Loucy (cell line): ENCODE data around the gene SUPT6H.

Experiments used
- H2AFZ ChIP-seq: fragments of 200-600 bp; sonication (generic); 2 replicates; pipeline ENCODE4 v1.6.0; 2016; ENCODE audit warnings: antibody characterized with exemption, mild to moderate bottlenecking, low read length, moderate library complexity
- H3F3A ChIP-seq: fragments of 200-600 bp; 2 replicates; pipeline ENCODE4 v1.6.0; 2016; ENCODE audit warnings: antibody characterized with exemption, low read depth, mild to moderate bottlenecking
- H3K27me3 ChIP-seq: fragments of 200-600 bp; sonication (generic); 2 replicates; pipeline ENCODE4 v1.6.1; 2014; ENCODE audit warnings: low read length, mild to moderate bottlenecking; ENCODE audit not compliant: insufficient read depth, poor library complexity, severe bottlenecking
- H3K36me3 ChIP-seq: fragments of 200-600 bp; sonication (generic); 2 replicates; pipeline ENCODE4 v1.6.1; 2016; ENCODE audit warnings: low read length; ENCODE audit not compliant: insufficient read depth
- H3K4me1 ChIP-seq: fragments of 200-600 bp; sonication (generic); 2 replicates; pipeline ENCODE4 v1.5.1; 2014; ENCODE audit warnings: low read length, mild to moderate bottlenecking; ENCODE audit not compliant: insufficient read depth, poor library complexity, severe bottlenecking
- H3K4me2 ChIP-seq: fragments of 200-600 bp; sonication (generic); 2 replicates; pipeline ENCODE4 v1.6.0; 2014; ENCODE audit warnings: antibody characterized with exemption, low read length, low read depth, mild to moderate bottlenecking; ENCODE audit not compliant: poor library complexity, severe bottlenecking
- H3K4me3 ChIP-seq: fragments of 200-600 bp; sonication (generic); 2 replicates; pipeline ENCODE4 v1.5.1; 2014; ENCODE audit warnings: low read length, mild to moderate bottlenecking, mixed read lengths; ENCODE audit not compliant: poor library complexity, severe bottlenecking
- H3K79me2 ChIP-seq: fragments of 200-600 bp; sonication (generic); 2 replicates; pipeline ENCODE4 v1.6.1; 2014; ENCODE audit warnings: low read length; ENCODE audit not compliant: insufficient read depth
- H3K9ac ChIP-seq: fragments of 200-600 bp; sonication (generic); 2 replicates; pipeline ENCODE4 v1.6.0; 2014; ENCODE audit warnings: mild to moderate bottlenecking, low read depth, low read length, moderate library complexity; ENCODE audit not compliant: poor library complexity, severe bottlenecking
- H3K9me2 ChIP-seq: fragments of 200-600 bp; sonication (generic); replicated peaks from 2 replicates; pipeline ENCODE4 v1.6.1; 2016; ENCODE audit warnings: low read depth, low read length, mixed read lengths
- H3K9me3 ChIP-seq: fragments of 200-600 bp; sonication (generic); 2 replicates; pipeline ENCODE4 v1.6.1; 2014; ENCODE audit warnings: mild to moderate bottlenecking, antibody characterized with exemption, low read length, low read depth; ENCODE audit not compliant: insufficient read depth
- H4K20me1 ChIP-seq: fragments of 200-600 bp; sonication (generic); 2 replicates; pipeline ENCODE4 v1.6.0; 2014; ENCODE audit warnings: antibody characterized with exemption, low read length, mild to moderate bottlenecking; ENCODE audit not compliant: insufficient read depth, poor library complexity, severe bottlenecking
- EZH2phosphoT487 ChIP-seq: fragments of 200-600 bp; IDR thresholded peaks from 2 replicates; pipeline ENCODE4 v1.6.1; 2018; ENCODE audit warnings: antibody characterized with exemption, mild to moderate bottlenecking, moderate library complexity, borderline replicate concordance
- TF ChIP-seq, protein P1 (sequence below): fragments of 200-600 bp; sonication (generic); conservative IDR thresholded peaks from 2 replicates; pipeline ENCODE4 v1.5.1; 2014; ENCODE audit warnings: mild to moderate bottlenecking, antibody characterized with exemption, low read length

SUPT6H gene

DNA sequence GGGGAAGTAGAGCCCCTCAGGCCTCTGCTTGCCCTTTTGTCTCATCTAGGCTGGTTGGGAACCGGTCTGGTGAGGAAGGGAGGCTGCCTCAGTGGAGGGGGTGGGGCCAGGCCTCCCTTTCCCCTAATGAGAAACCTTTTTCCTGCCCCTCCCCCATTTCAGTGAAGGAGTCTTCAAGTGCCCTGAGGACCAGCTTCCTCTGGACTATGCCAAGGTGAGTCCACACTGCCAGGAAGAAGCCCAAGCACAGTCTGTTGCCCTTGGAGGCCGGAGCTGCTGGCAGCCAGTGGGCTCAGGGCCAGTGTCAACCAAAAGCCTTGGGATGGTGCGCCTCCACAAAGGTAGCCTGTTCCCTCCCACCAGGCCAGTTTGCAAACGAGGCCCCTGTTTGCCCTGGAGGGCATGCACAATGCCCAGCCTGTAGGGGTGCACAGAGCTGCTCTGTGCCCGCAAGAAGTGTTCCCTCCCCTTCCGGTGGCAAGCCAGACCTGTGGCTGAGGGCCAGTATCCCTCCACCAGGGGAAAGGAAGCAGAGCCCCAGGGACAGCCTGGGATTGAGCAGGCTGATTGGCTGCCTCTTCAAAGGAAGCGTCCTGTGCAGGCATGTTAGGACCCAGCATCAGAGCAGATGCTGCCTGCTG lies 85.2 kb downstream of the SUPT6H start:
- Histone ChIP-seq H3K4me3 (peak overlapping the region; percentile 93), H3K36me3 (peaks cover 25% of the 10 kb centered on the region; the same call in 1 of the 2 replicates), H3K9me2 (no peaks in the 10 kb centered on the region), H3K9me3 (no peaks in the 10 kb centered on the region), H3F3A (no peaks in the 10 kb centered on the region), H3K9ac (peak overlapping the region; percentile 82), H2AFZ (no peak overlapping the region), H3K4me1 (peaks cover 33% of the 10 kb centered on the region), H3K4me2 (peak overlapping the region; percentile 86), H4K20me1 (peaks cover 40% of the 10 kb centered on the region), H3K79me2 (peaks cover 44% of the 10 kb centered on the region), H3K27me3 (no peaks in the 10 kb centered on the region)
- TF ChIP-seq, protein P1, sequence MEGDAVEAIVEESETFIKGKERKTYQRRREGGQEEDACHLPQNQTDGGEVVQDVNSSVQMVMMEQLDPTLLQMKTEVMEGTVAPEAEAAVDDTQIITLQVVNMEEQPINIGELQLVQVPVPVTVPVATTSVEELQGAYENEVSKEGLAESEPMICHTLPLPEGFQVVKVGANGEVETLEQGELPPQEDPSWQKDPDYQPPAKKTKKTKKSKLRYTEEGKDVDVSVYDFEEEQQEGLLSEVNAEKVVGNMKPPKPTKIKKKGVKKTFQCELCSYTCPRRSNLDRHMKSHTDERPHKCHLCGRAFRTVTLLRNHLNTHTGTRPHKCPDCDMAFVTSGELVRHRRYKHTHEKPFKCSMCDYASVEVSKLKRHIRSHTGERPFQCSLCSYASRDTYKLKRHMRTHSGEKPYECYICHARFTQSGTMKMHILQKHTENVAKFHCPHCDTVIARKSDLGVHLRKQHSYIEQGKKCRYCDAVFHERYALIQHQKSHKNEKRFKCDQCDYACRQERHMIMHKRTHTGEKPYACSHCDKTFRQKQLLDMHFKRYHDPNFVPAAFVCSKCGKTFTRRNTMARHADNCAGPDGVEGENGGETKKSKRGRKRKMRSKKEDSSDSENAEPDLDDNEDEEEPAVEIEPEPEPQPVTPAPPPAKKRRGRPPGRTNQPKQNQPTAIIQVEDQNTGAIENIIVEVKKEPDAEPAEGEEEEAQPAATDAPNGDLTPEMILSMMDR: no peak
- no peak for TF ChIP-seq EZH2phosphoT487

DNA sequence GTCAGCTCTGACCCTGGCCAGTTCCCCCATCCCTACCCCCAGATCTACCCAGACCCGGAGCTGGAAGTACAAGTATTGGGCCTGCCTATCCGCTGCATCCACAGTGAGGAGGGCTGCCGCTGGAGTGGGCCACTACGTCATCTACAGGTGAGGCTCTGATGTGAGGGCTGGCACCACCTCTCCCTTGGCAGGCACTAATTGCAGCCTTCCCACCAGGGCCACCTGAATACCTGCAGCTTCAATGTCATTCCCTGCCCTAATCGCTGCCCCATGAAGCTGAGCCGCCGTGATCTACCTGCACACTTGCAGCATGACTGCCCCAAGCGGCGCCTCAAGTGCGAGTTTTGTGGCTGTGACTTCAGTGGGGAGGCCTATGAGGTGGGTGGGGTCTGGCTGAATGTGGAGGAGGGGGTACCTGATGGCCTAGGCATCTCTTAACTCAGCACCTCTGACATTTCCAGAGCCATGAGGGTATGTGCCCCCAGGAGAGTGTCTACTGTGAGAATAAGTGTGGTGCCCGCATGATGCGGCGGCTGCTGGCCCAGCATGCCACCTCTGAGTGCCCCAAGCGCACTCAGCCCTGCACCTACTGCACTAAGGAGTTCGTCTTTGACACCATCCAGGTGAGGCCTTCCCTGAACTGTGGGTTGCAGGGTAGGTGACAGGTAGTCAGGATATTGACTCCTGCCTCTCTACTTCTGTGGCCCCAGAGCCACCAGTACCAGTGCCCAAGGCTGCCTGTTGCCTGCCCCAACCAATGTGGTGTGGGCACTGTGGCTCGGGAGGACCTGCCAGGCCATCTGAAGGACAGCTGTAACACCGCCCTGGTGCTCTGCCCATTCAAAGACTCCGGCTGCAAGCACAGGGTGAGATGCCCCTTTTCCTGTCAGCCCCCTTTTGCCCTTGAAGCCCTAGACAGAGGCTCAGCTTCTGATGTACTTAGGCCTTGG lies 86.1 kb downstream of the SUPT6H start:
- no peaks in the 10 kb centered on the region for H3K9me2 ChIP-seq
- no peak overlapping the region for H3K4me3 ChIP-seq
- no peak overlapping the region for H3K9ac ChIP-seq
- H3K27me3 ChIP-seq: no peaks in the 10 kb centered on the region
- H3K9me3 ChIP-seq: no peaks in the 10 kb centered on the region
- TF ChIP-seq, protein P1: no peak
- TF ChIP-seq EZH2phosphoT487: no peak
- H4K20me1 ChIP-seq: peaks cover 40% of the 10 kb centered on the region
- H3K36me3 ChIP-seq: peaks cover 25% of the 10 kb centered on the region; the same call in 1 of the 2 replicates
- no peak overlapping the region for H3K4me2 ChIP-seq
- peaks cover 44% of the 10 kb centered on the region for H3K79me2 ChIP-seq
- no peaks in the 10 kb centered on the region for H3F3A ChIP-seq
- H3K4me1 ChIP-seq: peaks cover 31% of the 10 kb centered on the region
- no peak overlapping the region for H2AFZ ChIP-seq

DNA sequence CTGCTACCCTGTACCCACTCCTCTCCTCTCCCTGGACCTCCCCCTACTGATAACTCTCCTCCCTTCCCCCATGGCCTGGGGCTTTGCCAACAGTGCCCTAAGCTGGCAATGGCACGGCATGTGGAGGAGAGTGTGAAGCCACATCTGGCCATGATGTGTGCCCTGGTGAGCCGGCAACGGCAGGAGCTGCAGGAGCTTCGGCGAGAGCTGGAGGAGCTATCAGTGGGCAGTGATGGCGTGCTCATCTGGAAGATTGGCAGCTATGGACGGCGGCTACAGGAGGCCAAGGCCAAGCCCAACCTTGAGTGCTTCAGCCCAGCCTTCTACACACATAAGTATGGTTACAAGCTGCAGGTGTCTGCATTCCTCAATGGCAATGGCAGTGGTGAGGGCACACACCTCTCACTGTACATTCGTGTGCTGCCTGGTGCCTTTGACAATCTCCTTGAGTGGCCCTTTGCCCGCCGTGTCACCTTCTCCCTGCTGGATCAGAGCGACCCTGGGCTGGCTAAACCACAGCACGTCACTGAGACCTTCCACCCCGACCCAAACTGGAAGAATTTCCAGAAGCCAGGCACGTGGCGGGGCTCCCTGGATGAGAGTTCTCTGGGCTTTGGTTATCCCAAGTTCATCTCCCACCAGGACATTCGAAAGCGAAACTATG lies 87.0 kb downstream of the SUPT6H start:
- no peaks in the 10 kb centered on the region for H3K9me2 ChIP-seq
- H3K9me3 ChIP-seq: no peaks in the 10 kb centered on the region
- TF ChIP-seq EZH2phosphoT487: no peak
- TF ChIP-seq, protein P1: no peak
- H3K4me1 ChIP-seq: peaks cover 24% of the 10 kb centered on the region
- H3K36me3 ChIP-seq: peaks cover 25% of the 10 kb centered on the region; the same call in 1 of the 2 replicates
- peaks cover 43% of the 10 kb centered on the region for H3K79me2 ChIP-seq
- H3K4me3 ChIP-seq: no peak overlapping the region
- no peak overlapping the region for H2AFZ ChIP-seq
- no peak overlapping the region for H3K4me2 ChIP-seq
- no peak overlapping the region for H3K9ac ChIP-seq
- H3K27me3 ChIP-seq: no peaks in the 10 kb centered on the region
- peaks cover 40% of the 10 kb centered on the region for H4K20me1 ChIP-seq
- H3F3A ChIP-seq: no peaks in the 10 kb centered on the region
